Sigmoid colon (tissue), 4 donors: ENCODE data around the gene AMMECR1.

Experiments
- POLR2A ChIP-seq, 2 donors: fragments of 450-650 bp; IDR thresholded peaks; one replicate each; pipeline ENCODE4 v1.6.1; 2016; ENCODE audit warnings: antibody characterized with exemption in 2 of 2, mild to moderate bottlenecking in 2 of 2, moderate library complexity in 2 of 2
- POLR2AphosphoS5 ChIP-seq, 4 donors: sonication (generic); formaldehyde crosslinking; IDR thresholded peaks; one replicate each; pipeline ENCODE4 v1.6.1; 2017; ENCODE audit warnings: antibody characterized with exemption in 4 of 4
- TF ChIP-seq, protein P1 (sequence below), 4 experiments: fragments of 450-650 bp in 3 of 4; fragments of 200-600 bp in 1 of 4; IDR thresholded peaks; one replicate each; pipeline ENCODE4 v1.5.1; 2016 to 2019; ENCODE audit warnings: antibody characterized with exemption in 4 of 4, mild to moderate bottlenecking in 3 of 4, moderate library complexity in 2 of 4

DNA sequence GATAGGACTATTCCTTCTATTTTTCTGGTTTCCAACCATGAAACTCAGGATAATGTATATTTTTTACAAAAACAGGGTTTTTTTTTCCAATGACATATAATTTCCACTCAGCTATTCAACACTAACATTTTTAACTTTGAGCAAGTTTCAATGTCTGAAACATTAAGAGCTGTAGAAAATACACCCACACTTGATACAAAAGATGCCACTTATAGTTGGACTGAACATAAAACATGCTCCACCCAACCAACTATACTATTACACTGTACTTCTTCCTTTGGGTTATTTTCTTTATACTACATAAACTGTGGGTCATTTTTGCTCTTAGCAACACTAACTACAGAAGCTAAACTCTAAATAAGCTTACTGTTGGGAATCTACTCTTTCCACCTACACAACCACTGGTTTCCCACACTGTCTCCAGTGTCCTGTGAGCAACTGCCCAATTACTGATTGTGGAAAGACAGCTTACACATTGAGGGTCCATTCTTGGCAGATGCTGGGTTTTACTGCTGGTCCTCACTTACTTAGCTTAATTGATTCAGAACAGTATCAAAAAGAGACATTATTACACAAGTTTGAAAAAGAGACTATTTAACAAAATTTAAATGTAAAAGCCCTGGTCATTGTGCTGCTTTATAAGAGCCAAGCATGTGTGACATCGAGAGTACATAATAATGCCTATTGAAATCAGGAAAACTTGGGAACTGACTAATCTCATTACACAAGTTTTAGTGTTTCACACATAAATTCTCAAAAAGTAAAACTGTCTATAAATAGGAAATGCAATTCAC is 6.3 kb downstream of the AMMECR1 start:
- TF ChIP-seq POLR2A (IDR thresholded peaks at IDR 0.05): no peak
- TF ChIP-seq, protein P1, sequence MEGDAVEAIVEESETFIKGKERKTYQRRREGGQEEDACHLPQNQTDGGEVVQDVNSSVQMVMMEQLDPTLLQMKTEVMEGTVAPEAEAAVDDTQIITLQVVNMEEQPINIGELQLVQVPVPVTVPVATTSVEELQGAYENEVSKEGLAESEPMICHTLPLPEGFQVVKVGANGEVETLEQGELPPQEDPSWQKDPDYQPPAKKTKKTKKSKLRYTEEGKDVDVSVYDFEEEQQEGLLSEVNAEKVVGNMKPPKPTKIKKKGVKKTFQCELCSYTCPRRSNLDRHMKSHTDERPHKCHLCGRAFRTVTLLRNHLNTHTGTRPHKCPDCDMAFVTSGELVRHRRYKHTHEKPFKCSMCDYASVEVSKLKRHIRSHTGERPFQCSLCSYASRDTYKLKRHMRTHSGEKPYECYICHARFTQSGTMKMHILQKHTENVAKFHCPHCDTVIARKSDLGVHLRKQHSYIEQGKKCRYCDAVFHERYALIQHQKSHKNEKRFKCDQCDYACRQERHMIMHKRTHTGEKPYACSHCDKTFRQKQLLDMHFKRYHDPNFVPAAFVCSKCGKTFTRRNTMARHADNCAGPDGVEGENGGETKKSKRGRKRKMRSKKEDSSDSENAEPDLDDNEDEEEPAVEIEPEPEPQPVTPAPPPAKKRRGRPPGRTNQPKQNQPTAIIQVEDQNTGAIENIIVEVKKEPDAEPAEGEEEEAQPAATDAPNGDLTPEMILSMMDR (IDR thresholded peaks at IDR 0.05): no peak
- no peak for TF ChIP-seq POLR2AphosphoS5 (IDR thresholded peaks at IDR 0.05)
